Gastrocnemius medialis (tissue), 4 donors: ENCODE results near the gene RALY.

Experiments
- POLR2A ChIP-seq, 2 donors: fragments of 450-650 bp; IDR thresholded peaks; one replicate each; pipeline ENCODE4 v1.6.1; 2017; ENCODE audit warnings: antibody characterized with exemption in 2 of 2, mild to moderate bottlenecking in 2 of 2, moderate library complexity in 2 of 2
- TF ChIP-seq, protein P1 (sequence below), 5 experiments: fragments of 450-650 bp in 3 of 5; fragments of 200-600 bp in 2 of 5; sonication (generic) in 2 of 5; IDR thresholded peaks in 4 of 5; conservative IDR thresholded peaks in 1 of 5; 1 replicate in 4 of 5; 2 replicates in 1 of 5; pipeline ENCODE4 v1.5.1; 2016 to 2019; ENCODE audit warnings: antibody characterized with exemption in 5 of 5, mild to moderate bottlenecking in 3 of 5, moderate library complexity in 3 of 5

DNA sequence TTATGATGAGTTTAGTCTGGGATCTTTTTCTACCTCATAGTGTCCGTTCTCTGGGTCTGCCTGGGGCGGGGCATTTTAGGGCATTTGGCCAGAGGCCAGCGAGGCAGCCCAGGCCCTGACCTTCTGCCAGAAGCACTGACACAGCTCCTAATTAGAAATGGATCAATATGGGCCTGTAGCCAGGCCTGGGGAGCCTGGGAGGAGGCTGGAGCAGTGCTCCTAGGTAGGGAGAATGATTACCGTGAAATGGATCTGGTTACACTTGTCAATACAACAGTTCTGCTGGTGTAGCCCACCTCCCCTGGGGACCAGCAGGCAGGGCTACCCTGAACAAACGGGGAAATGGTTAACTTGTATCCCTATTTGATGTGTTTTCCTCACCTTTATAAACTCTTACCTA lies 23.0 kb downstream of the RALY start:
- TF ChIP-seq, protein P1, sequence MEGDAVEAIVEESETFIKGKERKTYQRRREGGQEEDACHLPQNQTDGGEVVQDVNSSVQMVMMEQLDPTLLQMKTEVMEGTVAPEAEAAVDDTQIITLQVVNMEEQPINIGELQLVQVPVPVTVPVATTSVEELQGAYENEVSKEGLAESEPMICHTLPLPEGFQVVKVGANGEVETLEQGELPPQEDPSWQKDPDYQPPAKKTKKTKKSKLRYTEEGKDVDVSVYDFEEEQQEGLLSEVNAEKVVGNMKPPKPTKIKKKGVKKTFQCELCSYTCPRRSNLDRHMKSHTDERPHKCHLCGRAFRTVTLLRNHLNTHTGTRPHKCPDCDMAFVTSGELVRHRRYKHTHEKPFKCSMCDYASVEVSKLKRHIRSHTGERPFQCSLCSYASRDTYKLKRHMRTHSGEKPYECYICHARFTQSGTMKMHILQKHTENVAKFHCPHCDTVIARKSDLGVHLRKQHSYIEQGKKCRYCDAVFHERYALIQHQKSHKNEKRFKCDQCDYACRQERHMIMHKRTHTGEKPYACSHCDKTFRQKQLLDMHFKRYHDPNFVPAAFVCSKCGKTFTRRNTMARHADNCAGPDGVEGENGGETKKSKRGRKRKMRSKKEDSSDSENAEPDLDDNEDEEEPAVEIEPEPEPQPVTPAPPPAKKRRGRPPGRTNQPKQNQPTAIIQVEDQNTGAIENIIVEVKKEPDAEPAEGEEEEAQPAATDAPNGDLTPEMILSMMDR (IDR thresholded peaks at IDR 0.05 in 4 of 5, conservative IDR thresholded peaks at IDR 0.05 in 1 of 5) = no peak
- TF ChIP-seq POLR2A (IDR thresholded peaks at IDR 0.05) = no peak
